ENCODE data around the gene SAGE1.
"Not testable (repeated sequence)": the region's sequence is repeated elsewhere in the genome, so short reads cannot be mapped to it uniquely, and the experiment has no call there.

Gene SAGE1, protein sequence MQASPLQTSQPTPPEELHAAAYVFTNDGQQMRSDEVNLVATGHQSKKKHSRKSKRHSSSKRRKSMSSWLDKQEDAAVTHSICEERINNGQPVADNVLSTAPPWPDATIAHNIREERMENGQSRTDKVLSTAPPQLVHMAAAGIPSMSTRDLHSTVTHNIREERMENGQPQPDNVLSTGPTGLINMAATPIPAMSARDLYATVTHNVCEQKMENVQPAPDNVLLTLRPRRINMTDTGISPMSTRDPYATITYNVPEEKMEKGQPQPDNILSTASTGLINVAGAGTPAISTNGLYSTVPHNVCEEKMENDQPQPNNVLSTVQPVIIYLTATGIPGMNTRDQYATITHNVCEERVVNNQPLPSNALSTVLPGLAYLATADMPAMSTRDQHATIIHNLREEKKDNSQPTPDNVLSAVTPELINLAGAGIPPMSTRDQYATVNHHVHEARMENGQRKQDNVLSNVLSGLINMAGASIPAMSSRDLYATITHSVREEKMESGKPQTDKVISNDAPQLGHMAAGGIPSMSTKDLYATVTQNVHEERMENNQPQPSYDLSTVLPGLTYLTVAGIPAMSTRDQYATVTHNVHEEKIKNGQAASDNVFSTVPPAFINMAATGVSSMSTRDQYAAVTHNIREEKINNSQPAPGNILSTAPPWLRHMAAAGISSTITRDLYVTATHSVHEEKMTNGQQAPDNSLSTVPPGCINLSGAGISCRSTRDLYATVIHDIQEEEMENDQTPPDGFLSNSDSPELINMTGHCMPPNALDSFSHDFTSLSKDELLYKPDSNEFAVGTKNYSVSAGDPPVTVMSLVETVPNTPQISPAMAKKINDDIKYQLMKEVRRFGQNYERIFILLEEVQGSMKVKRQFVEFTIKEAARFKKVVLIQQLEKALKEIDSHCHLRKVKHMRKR

DNA sequence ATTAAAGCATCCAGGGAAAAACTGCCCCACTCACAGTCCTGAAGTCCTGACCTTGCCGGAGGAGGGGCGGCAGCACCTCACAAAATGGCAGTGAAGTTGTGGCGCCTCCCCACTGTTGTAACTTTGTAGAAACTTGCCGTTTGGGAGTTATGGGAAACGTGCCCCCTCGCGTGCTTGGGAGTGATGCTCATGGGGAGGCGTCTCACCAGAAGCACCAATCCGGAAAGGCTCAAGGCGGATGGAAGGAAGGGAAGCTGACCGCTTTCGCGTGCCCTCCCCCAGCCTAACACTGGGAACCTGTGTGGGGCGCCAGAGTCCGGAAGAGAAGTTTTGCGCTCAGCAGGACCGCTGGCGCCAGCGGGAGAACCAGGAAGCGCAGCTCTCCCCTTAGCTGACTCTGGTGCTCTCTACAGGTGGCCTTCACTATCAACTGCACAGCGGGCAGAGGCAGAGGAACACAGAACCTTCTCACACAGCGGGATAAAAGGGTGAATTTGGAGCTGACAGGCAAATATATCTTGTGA, at the start of gene SAGE1, which contains the start of gene CT45A10:
Gene SAGE1, plus strand, starts transcription at position 423 of the 524 bp plus-strand sequence. CDS start 2,527 bp downstream, outside the sequence.
Gene CT45A10, minus strand, starts transcription at position 151 of the 524 bp plus-strand sequence. CDS start 8,100 bp downstream, outside the sequence.
- DNase-seq = peak; percentile 1

DNA sequence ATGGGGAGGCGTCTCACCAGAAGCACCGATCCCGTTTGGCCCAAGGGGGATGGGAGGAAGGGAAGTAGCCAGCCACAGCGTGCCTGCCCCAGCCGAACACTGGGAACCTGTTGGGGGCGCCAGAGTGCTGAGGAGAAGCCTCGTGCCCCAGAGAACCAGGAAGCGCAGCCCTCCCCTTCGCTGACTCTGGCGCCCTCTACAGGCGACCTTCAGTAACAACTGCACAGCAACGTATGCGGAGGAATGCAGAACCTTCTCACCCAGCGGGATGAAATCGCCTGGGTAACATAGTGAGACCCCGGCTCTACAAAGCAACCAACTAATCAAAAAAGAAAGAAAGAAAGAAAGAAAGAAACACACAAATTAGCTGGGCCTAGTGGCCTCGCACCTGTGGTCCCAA, 39.1 kb upstream of the SAGE1 start, which contains the start of gene CT45A8:
Gene CT45A8, minus strand, starts transcription at position 101 of the 400 bp plus-strand sequence. CDS start 3,755 bp downstream, outside the sequence.
- DNase-seq = not testable (repeated sequence)

DNA sequence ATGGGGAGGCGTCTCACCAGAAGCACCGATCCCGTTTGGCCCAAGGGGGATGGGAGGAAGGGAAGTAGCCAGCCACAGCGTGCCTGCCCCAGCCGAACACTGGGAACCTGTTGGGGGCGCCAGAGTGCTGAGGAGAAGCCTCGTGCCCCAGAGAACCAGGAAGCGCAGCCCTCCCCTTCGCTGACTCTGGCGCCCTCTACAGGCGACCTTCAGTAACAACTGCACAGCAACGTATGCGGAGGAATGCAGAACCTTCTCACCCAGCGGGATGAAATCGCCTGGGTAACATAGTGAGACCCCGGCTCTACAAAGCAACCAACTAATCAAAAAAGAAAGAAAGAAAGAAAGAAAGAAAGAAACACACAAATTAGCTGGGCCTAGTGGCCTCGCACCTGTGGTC, 21.8 kb upstream of the SAGE1 start, which contains the start of gene CT45A9:
Gene CT45A9, minus strand, starts transcription at position 101 of the 400 bp plus-strand sequence. CDS start 3,751 bp downstream, outside the sequence.
- not testable (repeated sequence) for DNase-seq

DNA sequence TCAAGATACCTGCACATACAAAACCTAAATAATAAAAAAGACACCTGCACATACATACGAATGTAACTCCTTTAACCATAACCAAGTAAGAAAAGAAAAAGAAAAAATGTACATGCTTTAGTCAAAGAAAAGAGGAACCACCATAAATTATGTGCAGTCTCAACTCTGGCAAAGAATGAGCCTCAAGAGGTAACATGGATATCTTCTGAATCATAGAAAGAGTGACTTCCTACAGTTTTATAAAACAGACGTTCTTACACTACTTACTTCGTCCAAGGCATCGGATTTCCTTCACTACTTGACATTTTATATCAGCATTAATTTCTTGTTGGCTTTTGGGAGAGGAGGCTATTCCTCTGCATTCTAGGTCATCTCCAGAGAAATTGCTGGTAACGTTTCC, 10.8 kb upstream of the SAGE1 start:
- not testable (repeated sequence) for DNase-seq

DNA sequence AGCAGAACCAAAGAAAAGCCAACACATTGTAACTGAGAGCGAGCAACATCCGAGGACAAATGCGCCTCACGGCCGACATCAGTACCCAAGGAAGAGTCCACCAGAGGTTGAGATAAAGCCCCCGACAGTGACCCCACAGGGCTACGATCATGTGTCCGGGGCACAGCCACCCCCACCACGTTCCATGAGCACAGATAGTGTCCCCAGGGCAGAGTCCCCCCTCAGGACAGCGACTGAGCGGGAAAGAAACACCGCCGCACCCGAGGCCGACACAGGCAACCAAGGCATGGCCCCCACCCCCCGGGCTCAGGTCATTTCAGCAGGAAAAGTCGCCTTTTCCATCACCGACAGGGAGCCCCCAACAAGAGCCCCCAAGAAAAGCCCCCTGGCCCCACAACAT, 5.3 kb upstream of the SAGE1 start:
- DNase-seq = not testable (repeated sequence)

DNA sequence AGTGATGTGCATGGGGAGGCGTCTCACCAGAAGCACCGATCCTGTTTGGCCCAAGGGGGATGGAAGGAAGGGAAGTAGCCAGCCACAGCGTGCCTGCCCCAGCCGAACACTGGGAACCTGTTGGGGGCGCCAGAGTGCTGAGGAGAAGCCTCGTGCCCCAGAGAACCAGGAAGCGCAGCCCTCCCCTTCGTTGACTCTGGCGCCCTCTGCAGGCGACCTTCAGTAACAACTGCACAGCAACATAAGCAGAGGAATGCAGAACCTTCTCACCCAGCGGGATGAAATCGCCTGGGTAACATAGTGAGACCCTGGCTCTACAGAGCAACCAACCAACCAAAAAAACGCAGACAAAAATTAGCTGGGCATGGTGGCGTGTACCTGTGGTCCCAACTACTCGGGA, 4.5 kb upstream of the SAGE1 start:
- DNase-seq = not testable (repeated sequence)

DNA sequence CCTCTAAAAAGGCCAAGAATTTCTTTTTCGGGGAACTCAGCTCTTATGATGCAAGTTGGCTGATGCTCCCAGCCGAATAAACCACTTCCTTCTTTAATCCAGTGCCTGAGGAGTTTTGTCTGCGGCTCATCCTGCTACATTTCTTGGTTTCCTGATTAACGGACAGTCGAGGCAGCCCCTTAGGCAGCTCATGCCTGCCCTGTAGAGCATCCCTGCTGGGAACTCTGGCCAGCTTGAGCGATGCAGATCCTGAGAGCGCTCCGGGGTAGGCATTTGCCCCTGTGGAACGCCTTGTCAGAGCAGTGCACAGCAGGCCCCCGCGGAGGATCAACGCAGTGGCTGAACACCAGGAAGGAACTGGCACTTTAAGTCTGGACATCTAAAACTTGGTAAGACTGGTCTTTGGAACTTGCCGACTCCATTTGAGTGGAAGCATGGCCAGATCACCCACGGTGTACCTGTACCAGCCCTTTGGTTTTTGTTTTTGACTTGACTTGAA, 3.4 kb upstream of the SAGE1 start:
- DNase-seq = no peak

DNA sequence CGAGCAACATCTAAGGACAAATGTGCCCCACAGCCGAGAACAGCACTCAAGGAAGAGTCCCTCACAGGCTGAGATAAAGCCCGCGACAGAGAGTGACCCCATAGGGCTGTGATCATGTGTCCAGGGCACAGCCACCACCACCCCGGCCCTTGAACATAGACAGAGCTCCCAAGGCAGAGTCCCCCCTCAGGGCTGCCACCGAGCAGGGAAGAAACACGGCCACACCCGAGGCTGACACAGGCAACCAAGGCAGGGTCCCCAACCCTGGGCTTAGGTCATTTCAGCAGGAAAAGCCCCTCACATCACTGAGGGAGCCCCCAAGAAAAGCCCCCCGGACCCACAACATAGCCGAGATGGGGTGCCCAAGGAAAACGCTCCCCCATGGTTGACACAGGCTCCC, 735 bp upstream of the SAGE1 start:
- no peak for DNase-seq

DNA sequence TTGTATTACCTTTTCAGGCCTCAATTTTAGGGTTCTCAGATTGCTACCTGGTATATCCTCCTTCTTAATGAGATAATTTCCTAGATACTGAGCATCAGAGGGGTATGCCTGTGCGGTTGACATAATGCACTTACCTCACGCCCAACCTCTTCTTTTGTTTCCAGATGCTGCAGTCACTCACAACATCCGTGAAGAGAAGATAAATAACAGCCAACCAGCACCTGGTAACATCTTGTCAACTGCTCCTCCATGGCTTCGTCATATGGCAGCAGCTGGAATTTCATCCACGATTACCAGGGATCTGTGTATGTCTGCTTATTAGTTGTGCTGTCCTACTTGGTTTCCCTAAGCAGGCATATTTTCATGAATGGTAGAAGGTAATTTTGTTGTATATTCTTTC, 16.7 kb downstream of the SAGE1 start:
- DNase-seq = no peak

DNA sequence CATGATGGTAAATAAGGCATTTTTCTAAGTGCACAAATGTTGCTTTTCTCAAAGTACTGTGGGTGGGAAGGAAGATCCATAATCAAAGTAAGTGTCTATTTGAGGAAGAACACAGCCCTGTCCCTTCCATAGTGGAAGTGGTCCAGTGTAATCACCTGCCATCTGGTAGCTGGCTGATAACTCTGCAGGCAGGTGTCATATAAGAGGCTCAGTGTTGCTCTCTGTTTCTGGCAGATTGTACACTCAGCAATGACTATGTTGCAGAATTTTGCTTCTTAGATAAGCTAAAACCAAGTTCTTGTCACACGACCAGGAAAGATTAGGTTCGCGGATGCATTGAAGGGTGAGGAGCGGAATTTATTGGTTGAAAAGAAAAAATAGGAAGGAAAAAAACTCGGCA, 20.9 kb downstream of the SAGE1 start:
- DNase-seq = no peak

DNA sequence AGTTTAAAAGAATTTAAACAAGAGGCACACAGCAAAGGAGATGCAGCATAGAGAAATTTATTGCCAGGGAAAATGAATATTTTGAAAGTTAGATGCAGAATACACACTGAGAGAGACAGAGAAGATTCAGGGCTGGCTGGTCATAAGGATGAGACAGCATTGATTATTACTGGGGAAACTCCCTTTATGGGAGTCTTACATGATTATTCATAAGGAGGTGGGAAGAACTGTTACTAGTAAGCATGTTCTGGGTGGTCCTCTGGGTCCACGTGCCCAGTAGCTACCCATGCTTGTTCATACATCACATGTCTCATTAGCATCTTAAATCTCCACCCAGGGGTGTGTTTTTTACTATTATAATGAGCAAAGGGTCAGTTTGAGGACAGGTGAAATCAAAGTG, 27.0 kb downstream of the SAGE1 start:
- DNase-seq = not testable (repeated sequence)

DNA sequence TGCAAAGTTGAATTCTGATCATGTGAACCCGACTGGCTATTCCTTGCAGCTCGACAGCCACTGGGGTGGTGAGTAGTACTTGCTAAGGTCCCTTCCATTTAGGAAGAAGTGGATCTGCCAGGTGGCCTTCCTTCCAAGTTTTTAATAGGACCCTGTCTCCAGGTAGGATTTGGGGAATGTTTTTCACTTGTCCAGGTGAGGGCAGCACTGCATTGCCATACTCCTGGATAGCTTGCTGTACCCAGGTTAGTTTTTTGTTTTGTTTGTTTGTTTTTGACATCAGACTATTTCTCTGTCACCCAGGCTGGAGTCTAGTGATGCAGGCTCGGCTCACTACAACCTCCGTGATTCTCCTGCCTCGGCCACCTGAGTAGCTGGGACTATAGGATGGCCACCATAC, 29.8 kb downstream of the SAGE1 start:
- no peak for DNase-seq

DNA sequence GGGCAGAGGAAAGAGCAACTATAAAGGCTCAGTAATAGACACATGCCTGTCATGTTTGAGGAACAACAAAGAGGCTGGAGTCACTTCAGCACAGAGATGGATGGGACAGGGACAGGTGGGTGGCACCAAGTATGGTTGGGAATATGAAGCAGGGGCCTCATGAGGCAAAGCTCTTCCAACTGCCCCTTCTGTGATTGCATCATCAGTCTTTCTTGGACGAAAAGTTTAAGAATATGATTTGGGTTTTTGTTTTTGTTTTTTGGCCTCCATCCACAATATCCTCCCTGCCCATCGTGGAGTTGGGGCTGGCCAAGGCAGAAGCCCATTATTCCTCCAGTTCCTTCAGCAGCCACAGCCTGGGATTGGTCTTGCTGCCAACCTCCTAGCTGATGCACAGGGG, 34.4 kb downstream of the SAGE1 start:
- no peak for DNase-seq

DNA sequence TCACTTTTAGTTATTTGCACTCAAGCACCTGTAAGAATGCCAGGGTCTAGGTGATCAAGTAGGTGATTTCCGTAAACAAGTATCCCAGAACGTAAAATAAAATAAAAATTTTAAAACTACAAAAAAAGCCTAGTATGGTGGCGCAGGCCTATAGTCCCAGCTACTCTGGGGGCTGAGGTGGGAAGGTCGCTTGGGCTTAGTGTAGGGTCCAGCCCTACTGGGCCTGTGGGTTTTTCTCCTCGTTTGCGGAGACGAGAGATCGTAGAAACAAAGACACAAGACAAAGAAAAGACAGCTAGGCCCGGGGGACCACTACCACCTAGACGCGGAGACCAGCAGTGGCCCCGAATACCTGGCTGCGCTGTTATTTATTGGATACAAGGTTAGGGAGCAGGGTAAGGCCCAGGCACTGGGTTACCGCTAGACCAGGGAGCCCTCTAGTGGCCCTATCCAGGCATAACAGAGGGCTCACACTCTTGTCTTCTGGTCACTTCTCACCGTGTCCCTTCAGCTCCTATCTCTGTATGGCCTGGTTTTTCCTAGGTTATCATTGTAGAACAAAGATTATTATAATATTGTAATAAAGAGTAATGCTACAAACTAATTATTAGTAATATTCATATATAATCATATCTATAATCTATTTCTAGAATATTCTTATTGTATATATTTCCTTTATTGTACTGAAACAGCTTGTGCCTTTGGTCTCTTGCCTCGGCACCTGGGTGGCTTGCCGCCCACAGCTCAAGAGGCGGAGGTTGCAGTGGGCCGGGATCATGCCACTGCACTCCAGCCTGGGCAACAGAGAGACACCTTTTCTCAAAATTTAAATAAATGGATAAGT, 38.4 kb downstream of the SAGE1 start:
- peak; percentile 16 for DNase-seq

DNA sequence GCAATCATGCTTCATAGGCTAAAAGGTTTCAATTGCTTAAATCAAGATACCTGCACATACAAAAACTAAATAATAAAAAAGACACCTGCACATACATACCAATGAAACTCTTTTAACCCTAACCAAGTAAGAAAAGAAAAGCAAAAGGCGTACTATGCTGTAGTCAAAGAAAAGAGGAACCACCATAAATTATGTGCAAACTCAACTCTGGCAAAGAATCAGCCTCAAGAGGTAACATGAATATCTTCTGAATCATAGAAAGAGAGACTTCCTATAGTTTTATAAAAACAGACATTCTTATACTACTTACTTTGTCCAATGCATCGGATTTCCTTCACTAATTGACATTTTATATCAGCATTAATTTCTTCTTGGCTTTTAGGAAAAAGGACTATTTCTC, 51.0 kb downstream of the SAGE1 start:
- no peak for DNase-seq

DNA sequence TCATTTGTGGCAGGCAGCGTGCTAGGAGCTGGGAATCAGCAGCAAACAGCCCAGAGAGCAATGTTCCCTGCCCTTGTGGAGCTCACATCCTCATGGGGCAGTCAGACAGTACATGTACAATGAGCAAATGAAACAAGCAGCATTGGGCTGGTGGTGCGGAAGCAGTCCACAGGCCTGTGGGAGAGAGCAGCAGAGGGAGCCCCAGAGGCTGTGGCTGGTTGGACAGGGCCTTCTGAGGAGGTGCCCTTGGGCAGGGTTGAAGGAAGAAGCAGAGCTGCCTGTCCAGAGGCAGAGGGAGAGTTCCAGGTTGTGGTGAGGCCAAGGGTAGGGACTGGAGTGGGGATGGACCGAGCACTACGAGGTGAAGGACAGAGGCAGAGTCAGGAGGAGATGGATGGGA, 57.8 kb downstream of the SAGE1 start:
- DNase-seq = no peak

All from NCI-H146 (cell line).